GM12891 (cell line): ENCODE measurements around the gene ZP1.

Experiments
- PAX5 ChIP-seq: IDR thresholded peaks from 2 replicates; pipeline ENCODE4 v1.6.1; 2011; ENCODE audit warnings: low read length, moderate library complexity, mild to moderate bottlenecking; ENCODE audit not compliant: insufficient read depth, severe bottlenecking
- POLR2A ChIP-seq: IDR thresholded peaks from 2 replicates; pipeline ENCODE4 v1.6.1; 2011; ENCODE audit warnings: low read depth, low read length, control low read depth
- POLR2AphosphoS5 ChIP-seq: IDR thresholded peaks from 2 replicates; pipeline ENCODE4 v1.6.1; 2011; ENCODE audit warnings: low read depth, low read length, control low read depth
- SPI1 ChIP-seq: IDR thresholded peaks from 2 replicates; pipeline ENCODE4 v1.6.1; 2011; ENCODE audit warnings: low read depth, low read length, control low read depth
- TAF1 ChIP-seq: IDR thresholded peaks from 2 replicates; pipeline ENCODE4 v1.6.1; 2011; ENCODE audit warnings: low read depth, low read length, control low read depth

DNA sequence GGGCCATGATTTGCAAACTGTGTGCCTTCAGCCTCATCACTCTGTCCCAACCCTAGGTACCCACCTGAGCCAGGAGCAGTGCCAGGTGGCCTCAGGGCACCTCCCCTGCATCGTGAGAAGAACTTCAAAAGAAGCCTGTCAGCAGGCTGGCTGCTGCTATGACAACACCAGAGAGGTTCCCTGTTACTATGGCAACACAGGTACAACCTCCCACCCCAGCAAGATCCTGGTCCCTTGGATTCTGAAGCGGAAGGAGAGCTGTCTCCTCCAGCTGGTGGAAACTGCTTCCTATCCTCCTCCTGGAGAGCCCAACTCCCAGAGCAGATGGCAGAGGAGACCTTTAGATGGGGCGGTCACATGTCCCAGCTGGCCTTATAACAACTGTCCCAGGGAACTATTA lies 2.9 kb downstream of the ZP1 start:
- TF ChIP-seq POLR2A (no peak), TAF1 (no peak), POLR2AphosphoS5 (no peak), SPI1 (no peak), PAX5 (no peak)
